NCI-H1105 treated with DMSO at 0.1 percent for 48 hours (cell line): ENCODE measurements around the gene CCZ1B.
"Not testable (repeated sequence)": the region's sequence is repeated elsewhere in the genome, so short reads cannot be mapped to it uniquely, and the experiment has no call there.

ENCODE experiments used
- DNase-seq: peaks from one replicate; lab custom pipeline; 2025; lab: John Stamatoyannopoulos, UW

The CCZ1B gene

DNA sequence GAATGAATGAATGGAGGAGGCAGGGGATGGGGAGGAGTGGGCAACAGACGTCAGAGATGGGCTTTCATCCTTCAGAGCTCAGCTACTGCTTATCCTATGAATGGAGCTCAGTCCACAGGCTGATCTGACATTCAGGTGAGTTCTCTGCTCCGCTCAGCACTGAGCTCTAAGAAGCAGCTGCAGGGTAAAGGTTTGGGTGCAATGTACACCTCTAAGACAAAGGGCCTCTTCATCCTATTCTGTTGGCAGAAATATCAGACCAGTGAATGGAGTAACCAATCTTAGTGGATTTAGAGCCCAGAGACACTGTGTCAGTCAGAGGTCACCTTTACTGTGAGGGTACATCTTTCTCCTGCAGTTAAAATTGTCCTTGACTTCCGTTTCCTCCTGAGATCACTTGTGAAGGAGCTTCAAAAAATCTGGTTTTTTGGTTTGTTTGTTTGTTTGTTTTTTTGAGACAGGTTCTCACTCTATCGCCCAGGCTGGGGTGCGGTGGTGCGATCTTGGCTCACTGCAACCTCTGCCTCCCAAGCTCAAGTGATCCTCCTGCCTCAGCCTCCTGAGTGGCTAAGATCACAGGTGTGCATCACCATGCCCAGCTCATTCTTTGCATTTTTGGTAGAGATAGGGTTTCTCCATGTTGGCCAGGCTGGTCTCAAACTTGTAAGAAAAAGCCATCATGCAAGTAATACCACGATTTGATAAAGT, 5.1 kb upstream of the CCZ1B start:
- DNase-seq = no peak

- DNase-seq = not testable (repeated sequence)
Observed at GRCh38 chr7:6830026-6830425, 4.0 kb upstream of the CCZ1B start.

DNA sequence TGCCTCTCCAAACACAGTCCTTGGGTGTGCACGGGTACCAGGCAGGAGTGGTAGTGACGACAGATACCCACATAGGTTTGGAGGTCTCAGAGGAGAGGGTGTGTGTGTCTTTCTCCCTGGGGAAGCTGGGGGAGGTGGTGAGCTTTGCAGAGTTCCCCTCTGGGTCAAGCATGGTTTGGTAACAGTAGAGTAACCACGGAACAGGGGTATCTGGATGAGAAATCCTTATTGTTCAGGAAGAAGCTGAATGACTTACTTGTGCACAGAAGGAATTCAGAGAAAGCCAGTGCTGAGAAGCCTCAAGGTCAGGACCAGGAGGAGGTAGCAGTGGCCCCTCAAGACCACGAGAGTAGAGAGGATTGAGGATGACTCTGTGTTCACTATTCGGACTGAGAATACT, 3.5 kb upstream of the CCZ1B start:
- not testable (repeated sequence) for DNase-seq

GRCh38 chr7:6827180-6827579, 1.1 kb upstream of the CCZ1B start:
- DNase-seq = peak; percentile 36

DNA sequence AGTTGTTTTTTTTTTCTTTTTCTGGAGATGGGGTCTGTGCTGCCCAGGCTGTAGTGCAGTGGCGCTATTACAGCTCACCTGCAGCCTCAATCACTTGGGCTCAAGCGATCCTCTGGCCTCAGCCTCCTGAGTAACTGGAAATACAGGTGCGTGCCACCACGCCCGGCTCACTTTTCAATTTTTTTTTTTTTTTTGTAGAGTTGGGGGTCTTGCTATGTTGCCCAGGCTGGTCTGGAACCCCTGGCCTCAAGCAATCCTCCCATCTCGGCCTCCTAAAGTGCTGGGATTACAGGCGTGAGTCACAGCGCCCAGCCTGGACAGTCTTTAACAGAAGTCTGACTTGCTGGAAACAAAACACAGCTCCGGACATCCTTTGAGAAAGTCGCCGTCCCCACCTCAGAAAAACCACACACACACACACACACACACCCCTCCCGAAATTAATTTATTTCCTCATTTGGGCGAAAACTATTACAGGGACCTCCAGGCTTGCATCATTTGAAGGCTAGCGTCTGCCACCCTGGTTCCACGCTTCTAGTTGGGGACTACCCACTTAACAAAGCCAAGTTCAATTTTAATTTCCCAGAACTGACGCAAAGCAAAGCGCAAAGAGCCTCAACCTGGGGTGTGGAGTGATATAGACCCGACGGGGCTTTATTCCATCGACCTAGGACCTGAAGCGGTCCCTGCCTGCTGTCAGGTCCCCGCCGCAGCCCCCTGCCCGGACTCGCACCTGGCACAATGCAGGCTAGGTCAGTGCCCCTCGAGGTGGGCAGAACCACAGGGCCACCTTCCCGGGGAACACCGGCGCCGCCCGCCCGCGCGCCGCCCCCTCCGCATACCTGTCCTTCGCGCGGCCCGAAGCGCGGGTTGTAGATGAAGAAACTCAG, 594 bp downstream of the CCZ1B start:
- not testable (repeated sequence) for DNase-seq

DNA sequence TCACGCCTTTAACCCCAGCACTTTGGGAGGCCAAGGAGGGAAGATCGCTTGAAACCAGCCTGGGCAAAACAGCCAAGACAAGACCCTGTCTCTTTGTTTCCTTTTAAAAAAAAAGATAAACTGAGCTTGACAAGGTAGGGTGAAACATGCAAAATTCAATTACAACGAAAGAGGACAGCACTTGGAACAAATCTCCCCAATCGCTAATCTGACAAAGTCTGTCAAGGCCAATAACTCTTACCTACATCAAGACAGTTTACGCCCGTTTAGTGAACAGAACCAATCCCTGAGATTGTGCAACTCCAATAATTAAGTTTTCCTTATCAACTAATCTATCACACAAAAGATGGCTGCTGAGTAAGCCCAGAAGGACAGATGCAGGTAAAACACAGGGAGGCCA, 4.5 kb downstream of the CCZ1B start:
- DNase-seq = not testable (repeated sequence)

- not testable (repeated sequence) for DNase-seq
Observed at GRCh38 chr7:6815470-6815869, 10.6 kb downstream of the CCZ1B start.

GRCh38 chr7:6813011-6813410, 13.1 kb downstream of the CCZ1B start:
- DNase-seq = not testable (repeated sequence)

DNA sequence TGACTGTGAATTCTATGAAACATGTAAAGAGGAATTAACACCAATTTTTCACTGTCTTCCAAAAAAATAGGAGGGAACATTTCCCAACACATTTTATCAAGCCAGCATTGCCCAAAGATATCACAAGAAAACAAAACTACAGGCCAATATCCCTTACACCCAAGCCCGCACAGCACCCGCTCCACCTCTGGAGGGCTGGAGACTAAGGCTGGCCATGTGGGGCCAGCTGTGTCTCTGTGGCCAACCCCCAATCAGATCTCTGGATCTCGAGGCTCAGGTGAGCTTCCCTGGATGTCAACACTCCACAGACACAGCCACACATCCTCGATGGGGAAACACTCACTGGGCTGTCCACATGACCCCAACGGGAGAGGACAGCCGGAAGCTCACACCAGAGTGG, 18.1 kb downstream of the CCZ1B start:
- not testable (repeated sequence) for DNase-seq

GRCh38 chr7:6807393-6807918, 18.6 kb downstream of the CCZ1B start:
- DNase-seq = not testable (repeated sequence)

DNA sequence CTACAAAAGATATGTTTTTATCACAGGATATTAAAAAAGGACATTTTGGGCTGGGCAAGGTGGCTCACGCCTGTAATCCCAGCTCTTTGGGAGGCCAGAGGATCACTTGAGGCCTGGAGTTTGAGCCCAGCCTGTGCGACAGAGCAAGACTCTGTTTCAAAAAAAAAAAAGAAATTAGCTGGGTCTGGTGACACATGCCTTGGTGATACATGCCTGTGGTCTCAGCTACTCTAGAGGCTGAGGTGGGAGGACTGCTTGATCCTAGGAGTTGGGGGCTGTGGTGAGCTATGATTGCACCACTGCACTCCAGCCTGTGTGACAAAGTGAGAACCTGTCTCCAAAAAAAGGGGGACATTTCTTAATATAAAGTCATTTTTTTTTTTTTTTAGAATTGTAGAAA, 25.7 kb downstream of the CCZ1B start:
- DNase-seq = not testable (repeated sequence)

DNA sequence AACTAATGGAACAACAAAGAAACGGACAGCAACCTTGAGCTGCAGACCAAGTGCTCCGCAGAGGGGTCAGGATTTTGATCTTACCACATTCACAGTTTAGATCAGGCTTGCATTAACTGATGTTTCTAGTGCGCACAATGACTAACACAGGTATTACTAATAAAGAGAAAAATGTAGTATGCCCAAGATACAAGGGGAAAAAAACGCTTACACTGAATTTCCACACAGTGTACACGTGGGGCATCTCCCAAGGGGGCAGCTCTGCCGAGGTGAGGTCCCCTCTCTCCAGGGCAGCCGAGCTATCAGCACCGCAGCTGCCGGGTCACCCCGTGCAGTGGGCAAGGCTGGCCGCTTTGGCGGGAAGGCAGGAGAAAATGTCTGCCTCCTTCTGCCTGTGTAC, 26.2 kb downstream of the CCZ1B start:
- DNase-seq = not testable (repeated sequence)

DNA sequence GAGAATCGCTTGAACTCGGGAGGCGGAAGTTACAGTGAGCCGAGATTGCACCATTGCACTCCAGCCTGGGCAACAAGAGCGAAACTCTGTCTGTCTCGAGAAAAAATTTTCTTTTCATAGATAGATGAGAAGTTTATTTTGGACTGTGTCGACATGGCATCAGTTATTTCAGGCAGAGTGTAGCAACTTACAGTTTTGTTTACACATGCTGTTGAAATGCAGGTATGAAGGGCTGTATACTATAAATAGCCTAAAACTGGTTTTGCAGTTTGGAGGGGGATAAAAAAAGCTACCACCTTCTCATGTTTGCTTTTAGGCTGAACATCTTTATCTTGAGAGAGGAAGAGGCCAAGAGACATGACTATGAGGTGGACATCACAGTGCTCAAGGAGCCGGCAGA, 28.0 kb downstream of the CCZ1B start:
- not testable (repeated sequence) for DNase-seq

DNA sequence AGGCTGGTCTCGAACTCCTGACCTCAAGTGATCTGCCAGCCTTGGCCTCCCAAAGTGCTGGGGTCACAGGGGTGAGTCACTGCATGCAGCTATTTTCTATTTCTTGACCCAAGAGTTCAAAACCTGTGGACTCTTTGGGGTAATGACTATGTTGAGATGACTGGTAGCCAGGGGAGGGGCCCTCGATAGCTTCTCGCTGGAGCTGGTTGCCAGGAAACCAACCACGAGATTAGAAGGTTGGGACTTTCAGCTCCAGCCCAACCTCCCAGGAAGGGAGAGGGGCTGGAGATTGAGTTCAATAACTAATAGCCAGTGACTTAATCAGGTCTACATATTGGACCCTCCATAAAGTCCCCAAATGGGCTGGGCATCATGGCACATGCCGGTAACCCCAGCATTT, 28.9 kb downstream of the CCZ1B start:
- not testable (repeated sequence) for DNase-seq

DNA sequence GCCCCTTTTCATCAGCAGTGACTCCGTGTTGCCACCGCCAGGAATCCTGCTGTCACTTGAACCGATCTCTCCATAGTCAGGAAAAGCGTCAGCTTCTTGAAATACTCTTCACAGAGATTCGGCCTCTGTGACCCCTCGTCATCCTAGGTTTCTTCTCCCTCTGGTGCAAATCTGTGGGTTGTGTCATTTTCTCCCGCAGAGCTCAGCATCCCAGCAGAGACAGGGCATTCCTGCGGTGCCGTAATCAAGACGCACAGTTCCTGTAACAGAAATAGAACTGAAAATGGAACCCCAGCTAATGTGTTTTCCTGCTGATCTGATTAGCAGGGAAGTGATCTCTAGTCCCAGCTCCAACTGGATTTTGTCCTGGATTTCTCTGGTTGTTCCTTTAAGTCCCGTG, 31.8 kb downstream of the CCZ1B start:
- not testable (repeated sequence) for DNase-seq

GRCh38 chr7:6792113-6792872, 33.8 kb downstream of the CCZ1B start:
- not testable (repeated sequence) for DNase-seq

DNA sequence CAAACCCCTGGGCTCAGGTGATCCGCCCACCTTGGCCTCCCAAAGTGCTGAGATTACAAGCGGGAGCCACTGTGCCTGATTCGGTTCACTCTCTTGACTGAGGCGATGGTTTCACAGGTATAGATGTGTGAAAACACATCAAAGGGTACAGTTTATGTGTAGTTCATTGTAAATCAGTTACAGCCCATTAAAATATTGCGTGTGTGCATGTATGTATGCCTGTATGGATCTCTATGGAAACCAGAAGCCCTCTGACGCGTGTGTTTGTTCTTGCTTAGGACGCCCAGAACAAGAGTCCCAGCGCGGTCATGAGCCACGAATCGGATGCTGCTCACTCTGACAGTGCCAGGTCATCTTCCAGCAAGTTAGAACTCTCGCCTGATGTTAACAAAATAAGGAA, 36.7 kb downstream of the CCZ1B start:
- DNase-seq = not testable (repeated sequence)

- not testable (repeated sequence) for DNase-seq
Observed at GRCh38 chr7:6781581-6781980, 44.5 kb downstream of the CCZ1B start.

- DNase-seq = not testable (repeated sequence)
Observed at GRCh38 chr7:6761186-6761585, 64.9 kb downstream of the CCZ1B start.

GRCh38 chr7:6753964-6754363, 72.1 kb downstream of the CCZ1B start, which contains the start of gene RSPH10B2:
Gene RSPH10B2 (plus strand): TSS chr7:6754103. CDS start chr7:6757678, 3,575 bp downstream.
- not testable (repeated sequence) for DNase-seq

DNA sequence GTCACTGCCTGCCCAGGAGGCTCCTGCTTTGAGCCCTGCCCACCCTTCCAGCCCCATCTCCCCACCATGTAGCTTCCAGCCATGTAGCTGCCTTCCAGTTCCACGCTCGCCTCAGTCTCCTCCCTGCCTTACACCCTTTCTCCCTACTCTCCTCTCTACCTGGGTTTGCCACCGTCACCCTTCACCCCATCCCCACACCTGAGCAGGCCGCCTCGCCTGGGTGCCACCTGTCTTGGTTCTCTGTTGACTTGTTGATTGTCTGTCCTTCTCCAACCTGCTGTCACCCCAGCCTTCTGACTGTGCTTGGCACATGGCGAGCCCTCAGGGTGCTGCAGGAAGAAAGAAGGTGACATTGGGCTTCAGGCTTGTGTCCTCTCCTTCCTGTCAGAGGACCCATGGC, 75.9 kb downstream of the CCZ1B start:
- DNase-seq = not testable (repeated sequence)

GRCh38 chr7:6749335-6749734, 76.7 kb downstream of the CCZ1B start:
- DNase-seq = not testable (repeated sequence)
